NOMO-1 treated with dmso at 0.1 percent for 144 hours (cell line): ENCODE data around the gene OBP2A.
"Not testable (repeated sequence)": the region's sequence is repeated elsewhere in the genome, so short reads cannot be mapped to it uniquely, and the experiment has no call there.

Experiments used
- DNase-seq: peaks from one replicate; lab custom pipeline; 2025; ENCODE audit not compliant: unreplicated experiment; lab: John Stamatoyannopoulos, UW

Gene OBP2A

DNA sequence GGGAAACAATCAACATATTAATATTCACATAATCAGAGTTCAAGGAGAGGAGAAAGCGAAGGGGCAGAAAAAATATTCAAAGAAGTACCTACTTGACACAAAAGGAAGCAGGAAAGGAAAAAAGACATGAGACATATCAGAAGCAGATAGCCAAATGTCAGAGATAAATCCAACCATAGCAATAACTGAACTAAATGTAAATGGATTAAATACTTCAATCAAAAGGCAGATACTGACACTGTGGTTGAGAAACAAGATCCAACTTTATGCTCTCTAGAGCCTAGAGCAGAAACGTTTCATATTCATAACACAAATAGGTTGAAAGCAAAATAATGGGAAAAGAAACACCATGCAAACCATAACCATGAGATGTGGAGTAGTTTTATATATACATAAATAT is 36.5 kb upstream of the OBP2A start:
- no peak for DNase-seq

GRCh38 chr9:135512241-135512603 is 33.7 kb upstream of the OBP2A start:
- no peak for DNase-seq

DNA sequence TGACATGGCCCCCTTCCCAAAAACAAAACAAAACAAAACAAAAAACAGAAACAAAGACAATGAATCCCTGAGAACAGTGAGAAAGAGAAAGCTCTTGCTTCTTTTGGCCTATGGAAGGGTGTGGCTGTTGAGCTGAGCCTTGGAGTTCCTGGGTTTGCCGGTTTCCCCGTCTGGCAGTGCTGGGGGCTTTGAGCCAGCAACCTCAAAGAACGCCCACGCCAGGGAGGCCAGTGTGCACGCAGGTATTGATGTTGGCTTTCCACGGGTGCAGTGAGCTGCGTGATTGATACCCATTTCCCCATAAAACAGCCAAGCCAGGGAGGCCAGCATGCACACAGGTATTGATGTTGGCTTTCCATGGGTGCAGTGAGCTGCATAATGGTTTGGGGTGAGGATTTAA is 33.0 kb upstream of the OBP2A start:
- DNase-seq, result no peak

- DNase-seq, result no peak
These were observed 32.5 kb upstream of the OBP2A start for GRCh38 chr9:135513351-135513846.

DNA sequence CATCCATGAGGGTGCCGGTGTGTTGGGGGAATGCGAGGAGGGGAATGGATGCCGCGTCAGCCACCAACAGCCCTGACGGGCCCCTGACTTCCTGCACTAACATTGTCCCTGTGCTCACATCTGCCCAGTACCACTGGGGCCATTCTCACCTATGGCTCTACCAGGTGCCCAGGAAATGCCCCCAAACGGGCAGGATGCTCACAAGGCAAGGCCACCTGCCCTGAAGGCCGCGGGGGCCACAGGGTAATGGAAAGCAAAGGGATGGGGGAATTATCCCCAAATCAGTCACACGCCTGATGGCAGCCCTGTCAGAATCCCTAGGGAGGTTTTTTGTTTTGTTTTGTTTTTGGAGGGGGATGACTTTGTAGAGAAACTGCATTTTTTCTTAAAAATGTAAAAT is 32.0 kb upstream of the OBP2A start:
- DNase-seq, result not testable (repeated sequence)

DNA sequence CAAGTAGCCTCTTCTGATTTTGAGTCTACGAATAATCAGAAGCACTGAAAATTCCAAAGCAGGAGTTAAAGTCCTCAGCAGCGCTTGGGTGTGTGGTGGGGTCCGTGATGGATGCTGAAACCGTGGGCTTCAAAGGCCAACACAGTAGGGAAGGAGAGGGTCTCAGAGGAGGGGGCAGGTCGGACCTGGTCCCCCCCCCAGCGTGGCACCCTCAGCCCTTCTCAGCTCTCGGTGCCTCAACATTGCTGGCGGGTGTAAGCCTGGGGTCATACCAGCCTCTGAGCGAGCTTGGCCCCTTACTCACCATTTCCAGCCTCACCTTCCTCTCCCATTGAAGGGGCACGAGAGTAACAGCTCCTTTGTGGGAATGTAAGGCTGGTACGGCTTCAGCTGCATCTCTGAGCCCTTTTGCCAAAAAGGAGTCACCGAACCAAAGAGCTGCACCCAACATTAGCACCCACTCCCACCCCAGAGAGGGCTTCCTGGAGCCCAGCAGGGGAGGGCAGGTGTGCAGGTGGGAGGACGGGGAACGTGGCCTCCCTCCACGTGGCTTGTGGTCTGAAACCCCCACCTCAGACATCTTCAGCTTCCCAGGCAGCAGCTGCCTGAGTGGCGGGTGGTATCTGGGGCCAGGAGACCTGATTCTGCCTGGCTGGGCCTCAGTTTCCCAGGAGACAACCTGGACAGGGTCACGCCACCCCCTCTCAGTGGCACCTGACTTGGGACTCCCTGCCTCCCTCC is 31.4 kb upstream of the OBP2A start:
- no peak for DNase-seq

GRCh38 chr9:135515083-135515951 is 30.6 kb upstream of the OBP2A start:
- DNase-seq, result no peak

GRCh38 chr9:135516132-135516860 is 29.6 kb upstream of the OBP2A start:
- DNase-seq, result no peak

DNA sequence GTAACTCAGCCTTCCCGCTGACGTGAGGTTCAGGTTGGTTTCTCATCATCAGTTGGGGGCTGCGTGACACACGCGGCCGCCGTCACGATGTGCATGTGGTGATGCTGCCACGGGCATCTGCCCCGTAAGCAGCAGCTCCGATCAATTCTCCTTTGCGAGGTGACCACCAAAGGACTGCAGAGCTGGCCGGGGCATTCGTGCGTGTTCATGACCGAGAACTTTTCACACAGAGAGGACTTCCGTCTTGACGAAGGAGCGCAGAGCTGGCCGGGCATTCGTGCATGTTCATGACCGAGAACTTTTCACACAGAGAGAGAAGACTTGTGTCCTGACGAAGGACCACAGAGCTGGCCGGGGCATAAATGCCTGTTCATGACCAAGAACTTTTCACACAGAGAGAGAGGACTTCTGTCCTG is 28.5 kb upstream of the OBP2A start:
- no peak for DNase-seq

- DNase-seq, result no peak
These were observed 26.6 kb upstream of the OBP2A start for GRCh38 chr9:135519179-135519971.

GRCh38 chr9:135520916-135521607 is 24.9 kb upstream of the OBP2A start, which contains the start of gene LCN1:
TSS of gene LCN1 (plus strand) at chr9:135521440. CDS start at chr9:135521498, 58 bp downstream.
- DNase-seq, result no peak

DNA sequence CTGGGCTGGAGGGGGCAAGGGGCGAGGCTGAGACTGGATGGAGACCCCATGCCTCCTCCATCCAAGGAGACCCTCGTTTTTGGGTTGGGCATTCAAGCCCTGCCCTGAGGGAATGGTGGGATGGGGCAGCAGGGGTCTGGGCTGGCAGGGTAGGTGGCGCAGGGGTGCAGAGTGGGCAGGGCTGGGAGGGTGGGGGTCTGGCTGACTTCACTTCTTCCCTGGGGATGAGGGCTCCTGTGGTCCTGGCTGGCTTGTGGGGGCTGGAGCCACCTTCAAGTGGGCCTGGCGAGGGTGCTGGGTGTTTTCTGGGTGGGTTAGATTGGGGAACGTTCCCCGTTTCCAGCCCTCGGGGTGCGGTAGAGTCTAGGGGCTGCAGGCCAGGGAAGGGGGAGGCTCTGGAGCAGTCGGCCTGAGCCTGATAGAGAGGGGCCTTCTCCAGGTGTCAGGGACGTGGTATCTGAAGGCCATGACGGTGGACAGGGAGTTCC is 24.3 kb upstream of the OBP2A start:
- no peak for DNase-seq

DNA sequence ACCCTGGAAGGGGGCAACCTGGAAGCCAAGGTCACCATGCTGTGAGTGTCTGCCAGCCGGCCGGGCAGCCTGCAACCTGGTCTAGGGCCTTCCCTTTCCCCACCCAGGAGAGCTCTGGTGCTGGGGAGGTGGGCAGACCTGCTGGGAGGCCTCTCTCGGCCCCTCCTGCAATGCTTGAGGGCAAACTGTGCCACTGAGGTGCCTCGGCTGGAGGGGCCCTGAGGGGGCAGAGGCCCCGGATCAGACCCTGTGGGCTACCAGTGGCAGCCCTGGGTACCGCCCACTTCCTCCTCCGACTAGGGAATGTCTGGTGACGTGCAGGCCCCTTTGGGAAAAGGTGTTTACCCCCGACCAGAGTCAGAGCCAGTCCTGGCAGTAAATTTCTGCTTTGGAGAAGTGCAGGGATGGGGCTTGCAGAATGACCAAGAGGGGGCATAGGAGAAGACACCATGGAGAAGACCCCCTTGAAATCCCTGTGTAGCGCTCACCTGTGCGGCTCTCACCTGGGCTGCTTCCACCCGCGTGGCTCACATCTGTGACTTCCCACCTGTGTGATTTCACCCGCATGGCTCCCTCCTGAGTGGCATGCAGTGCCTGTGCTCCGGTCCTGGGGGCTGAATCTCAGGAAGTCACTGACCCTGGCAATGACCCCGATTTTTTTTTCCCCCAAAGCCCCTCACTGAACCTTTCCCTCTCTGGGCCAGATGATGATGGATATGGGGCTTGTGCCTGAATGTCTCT is 23.6 kb upstream of the OBP2A start:
- DNase-seq, result no peak

- no peak for DNase-seq
These were observed 23.0 kb upstream of the OBP2A start for GRCh38 chr9:135522931-135523330.

GRCh38 chr9:135523521-135524129 is 22.3 kb upstream of the OBP2A start:
- DNase-seq, result no peak

DNA sequence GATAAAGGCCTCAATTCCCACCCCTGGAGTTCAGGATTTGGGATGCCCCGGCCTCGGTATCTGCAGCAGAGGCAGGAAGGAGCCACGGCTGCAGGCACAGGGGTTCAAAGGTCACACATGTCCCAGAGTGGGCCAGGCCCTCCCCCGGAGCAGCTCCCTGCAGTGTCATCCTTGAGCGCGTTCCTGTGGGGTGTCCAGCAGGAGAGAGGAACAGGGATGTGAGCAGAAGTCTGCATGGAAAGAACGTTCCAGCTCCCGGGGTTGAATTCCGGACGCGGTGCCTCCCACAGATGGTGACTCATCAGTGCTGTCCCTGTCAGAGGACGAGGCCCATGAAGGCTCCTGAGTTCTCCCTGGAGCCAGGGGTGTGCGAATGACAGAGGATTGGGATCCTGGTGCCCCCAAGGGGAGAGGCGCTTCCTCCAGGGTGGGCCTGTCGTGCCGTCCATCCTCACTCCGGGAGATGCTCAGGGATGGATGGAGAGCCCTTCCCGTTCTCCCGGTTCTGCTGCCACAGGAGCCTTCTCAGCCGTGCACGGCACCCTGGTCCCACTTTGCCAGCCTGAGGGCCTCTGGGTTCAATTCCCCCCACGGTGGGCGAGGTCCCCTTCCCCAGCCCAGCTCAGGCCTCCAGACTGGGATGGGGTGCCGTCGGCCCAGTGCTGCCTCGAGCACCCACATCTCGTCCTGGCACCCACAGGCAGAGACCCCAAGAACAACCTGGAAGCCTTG is 21.6 kb upstream of the OBP2A start:
- no peak for DNase-seq

DNA sequence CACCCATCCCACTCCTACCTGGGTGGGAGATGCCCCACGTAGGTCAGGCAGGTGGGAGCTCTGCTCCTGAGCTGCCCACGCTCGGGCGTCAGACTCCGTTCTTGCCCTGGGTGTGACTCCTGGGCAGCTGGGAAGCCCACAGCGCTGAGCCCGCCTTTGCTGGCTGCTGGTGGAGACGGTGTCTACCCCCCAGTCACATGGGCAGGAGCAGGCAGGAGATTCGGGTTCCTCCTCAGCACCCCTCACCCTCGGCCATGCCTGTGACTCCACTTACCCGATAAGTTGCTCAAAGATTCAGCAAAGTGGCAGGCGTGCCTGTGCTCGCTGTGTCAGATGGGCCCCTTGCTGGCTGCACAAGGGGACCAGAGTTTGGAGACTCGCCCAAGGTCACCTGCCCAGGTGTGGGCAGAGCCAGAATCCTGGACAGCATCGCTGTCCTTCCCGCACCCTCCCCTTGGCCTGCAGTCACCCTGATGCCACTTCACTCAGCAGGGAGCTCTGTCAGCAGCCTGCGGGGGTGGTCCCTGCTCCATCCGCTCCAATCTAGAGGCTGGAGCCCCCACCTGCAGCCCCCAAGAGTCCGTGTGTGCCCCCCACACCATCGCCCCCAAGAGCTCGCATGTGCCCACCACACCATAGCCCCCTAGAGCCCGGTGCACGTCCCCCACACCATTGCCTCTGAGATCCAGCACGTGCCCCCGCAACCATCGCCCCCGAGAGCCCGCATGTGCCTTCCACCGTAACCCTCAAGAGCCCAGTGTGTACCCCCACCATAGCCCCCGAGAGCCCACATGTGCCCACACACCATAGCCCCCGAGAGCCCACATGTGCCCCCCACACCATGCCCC is 20.5 kb upstream of the OBP2A start:
- no peak for DNase-seq
